Kidney capillary endothelial cell (primary cell): ENCODE measurements around the gene SLC35D2.
"Not testable (repeated sequence)": the region's sequence is repeated elsewhere in the genome, so short reads cannot be mapped to it uniquely, and the experiment has no call there.

ENCODE experiments used
- DNase-seq: peaks from one replicate; pipeline ENCODE4 v3.0.0-alpha.2; 2018; ENCODE audit warnings: low spot score

The SLC35D2 gene

GRCh38 chr9:96306958-96307357, 76.6 kb downstream of the SLC35D2 start:
- not testable (repeated sequence) for DNase-seq

- DNase-seq, result no peak
Observed at GRCh38 chr9:96305171-96305570, 78.3 kb downstream of the SLC35D2 start.

GRCh38 chr9:96304230-96304629, 79.3 kb downstream of the SLC35D2 start:
- no peak for DNase-seq

GRCh38 chr9:96302021-96302420, 81.5 kb downstream of the SLC35D2 start, which contains the start of gene HSD17B3:
TSS of gene HSD17B3 (minus strand) at chr9:96302176. CDS start at chr9:96302104, 72 bp downstream.
- no peak for DNase-seq

GRCh38 chr9:96299823-96300222, 83.7 kb downstream of the SLC35D2 start:
- DNase-seq, result no peak

GRCh38 chr9:96294159-96294545, 89.4 kb downstream of the SLC35D2 start:
- no peak for DNase-seq

GRCh38 chr9:96293498-96294158, 89.9 kb downstream of the SLC35D2 start:
- DNase-seq, result peak; percentile 24

- no peak for DNase-seq
Observed at GRCh38 chr9:96289392-96289791, 94.1 kb downstream of the SLC35D2 start.

GRCh38 chr9:96281641-96282040, 101.9 kb downstream of the SLC35D2 start:
- DNase-seq, result no peak

GRCh38 chr9:96279932-96280331, 103.6 kb downstream of the SLC35D2 start:
- no peak for DNase-seq

GRCh38 chr9:96274939-96275338, 108.6 kb downstream of the SLC35D2 start:
- no peak for DNase-seq
